SU-DHL-6 (cell line): ENCODE measurements around the gene AGO3.

Experiments used
- EZH2phosphoT487 ChIP-seq: fragments of 200-600 bp; sonication (generic), shearing (Covaris generic); conservative IDR thresholded peaks from 2 replicates; pipeline ENCODE4 v1.6.1; 2018; ENCODE audit warnings: mild to moderate bottlenecking, antibody characterized with exemption, low read length, moderate library complexity, mixed read lengths
- TF ChIP-seq, protein P1 (sequence below): fragments of 200-600 bp; sonication (generic); IDR thresholded peaks from one replicate; pipeline ENCODE4 v1.5.1; 2017; ENCODE audit warnings: antibody characterized with exemption, mild to moderate bottlenecking, low read length, moderate library complexity; ENCODE audit not compliant: insufficient read depth, poor library complexity, severe bottlenecking

GRCh38 chr1:35886577-35887431 lies 44.1 kb upstream of the AGO3 start:
- TF ChIP-seq, protein P1, sequence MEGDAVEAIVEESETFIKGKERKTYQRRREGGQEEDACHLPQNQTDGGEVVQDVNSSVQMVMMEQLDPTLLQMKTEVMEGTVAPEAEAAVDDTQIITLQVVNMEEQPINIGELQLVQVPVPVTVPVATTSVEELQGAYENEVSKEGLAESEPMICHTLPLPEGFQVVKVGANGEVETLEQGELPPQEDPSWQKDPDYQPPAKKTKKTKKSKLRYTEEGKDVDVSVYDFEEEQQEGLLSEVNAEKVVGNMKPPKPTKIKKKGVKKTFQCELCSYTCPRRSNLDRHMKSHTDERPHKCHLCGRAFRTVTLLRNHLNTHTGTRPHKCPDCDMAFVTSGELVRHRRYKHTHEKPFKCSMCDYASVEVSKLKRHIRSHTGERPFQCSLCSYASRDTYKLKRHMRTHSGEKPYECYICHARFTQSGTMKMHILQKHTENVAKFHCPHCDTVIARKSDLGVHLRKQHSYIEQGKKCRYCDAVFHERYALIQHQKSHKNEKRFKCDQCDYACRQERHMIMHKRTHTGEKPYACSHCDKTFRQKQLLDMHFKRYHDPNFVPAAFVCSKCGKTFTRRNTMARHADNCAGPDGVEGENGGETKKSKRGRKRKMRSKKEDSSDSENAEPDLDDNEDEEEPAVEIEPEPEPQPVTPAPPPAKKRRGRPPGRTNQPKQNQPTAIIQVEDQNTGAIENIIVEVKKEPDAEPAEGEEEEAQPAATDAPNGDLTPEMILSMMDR: no peak
- TF ChIP-seq EZH2phosphoT487: no peak
